Umbilical cord (tissue), 2 donors: Measurements from ENCODE around the gene FKBP14. TPM values are rescaled to one million over a fixed set of nuclear protein-coding genes. Genes with fewer than 3 reads are reported as not detected.
"Not testable (repeated sequence)": the region's sequence is repeated elsewhere in the genome, so short reads cannot be mapped to it uniquely, and the experiment has no call there.

Source experiments
- DNase-seq: peaks from one replicate; pipeline ENCODE4 v3.0.0-alpha.2; 2015; ENCODE audit warnings: low spot score
- total RNA-seq: library from RNA; depleted of rRNA; stranded (reverse); fragments of >200 nt; gene quantifications from one replicate; pipeline ENCODE4 v1.2.3, GENCODE V29; 2014; ENCODE audit warnings: low replicate concordance; ENCODE audit not compliant: insufficient read depth

FKBP14 gene
- total RNA-seq, 1 donor from 2014 or later: 55.4 TPM

DNA sequence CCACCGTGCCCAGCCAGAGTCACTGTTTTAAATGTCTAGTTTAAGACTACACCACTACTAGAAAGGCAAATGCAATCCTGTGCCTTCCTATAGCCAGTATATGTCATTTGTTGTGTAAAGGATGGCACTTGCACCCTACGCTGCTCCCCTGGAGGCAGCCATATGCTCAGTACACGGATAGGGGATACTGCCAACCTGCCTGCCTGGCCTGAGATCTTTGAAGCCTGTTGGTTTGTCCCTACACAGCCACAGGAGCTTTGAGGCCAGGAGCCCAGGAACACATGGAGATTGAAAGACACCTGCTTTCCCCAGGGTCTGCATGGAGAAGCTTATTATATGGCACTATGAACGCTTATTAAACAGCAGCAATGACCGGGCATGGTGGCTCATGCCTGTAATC lies 34.6 kb downstream of the FKBP14 start:
- no peak for DNase-seq

DNA sequence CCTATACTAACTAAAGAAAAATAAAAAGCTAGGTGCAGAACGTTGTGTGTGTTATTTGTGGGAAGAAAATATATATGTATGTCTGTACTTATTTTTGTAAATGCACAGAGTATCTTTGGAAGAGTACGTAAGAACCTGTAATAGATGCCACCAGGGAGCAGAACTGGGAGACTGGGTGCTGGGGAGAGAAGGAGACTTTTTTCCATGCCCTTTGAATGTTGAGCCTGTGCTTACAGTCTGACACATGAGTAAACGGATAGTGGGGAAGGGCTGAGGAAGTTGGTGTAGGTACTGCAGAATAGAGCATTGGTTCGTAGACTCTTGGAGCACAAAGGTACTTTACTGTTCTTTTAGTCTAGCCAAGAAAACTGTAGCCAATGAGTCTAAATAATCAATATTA lies 35.6 kb downstream of the FKBP14 start:
- no peak for DNase-seq

- peak; percentile 52 for DNase-seq
Observed at GRCh38 chr7:29989257-29989995, 37.1 kb downstream of the FKBP14 start, which contains the start of gene SCRN1. SCRN1 (minus strand) TSS chr7:29989801; CDS start chr7:29969067, 20,734 bp downstream.

DNA sequence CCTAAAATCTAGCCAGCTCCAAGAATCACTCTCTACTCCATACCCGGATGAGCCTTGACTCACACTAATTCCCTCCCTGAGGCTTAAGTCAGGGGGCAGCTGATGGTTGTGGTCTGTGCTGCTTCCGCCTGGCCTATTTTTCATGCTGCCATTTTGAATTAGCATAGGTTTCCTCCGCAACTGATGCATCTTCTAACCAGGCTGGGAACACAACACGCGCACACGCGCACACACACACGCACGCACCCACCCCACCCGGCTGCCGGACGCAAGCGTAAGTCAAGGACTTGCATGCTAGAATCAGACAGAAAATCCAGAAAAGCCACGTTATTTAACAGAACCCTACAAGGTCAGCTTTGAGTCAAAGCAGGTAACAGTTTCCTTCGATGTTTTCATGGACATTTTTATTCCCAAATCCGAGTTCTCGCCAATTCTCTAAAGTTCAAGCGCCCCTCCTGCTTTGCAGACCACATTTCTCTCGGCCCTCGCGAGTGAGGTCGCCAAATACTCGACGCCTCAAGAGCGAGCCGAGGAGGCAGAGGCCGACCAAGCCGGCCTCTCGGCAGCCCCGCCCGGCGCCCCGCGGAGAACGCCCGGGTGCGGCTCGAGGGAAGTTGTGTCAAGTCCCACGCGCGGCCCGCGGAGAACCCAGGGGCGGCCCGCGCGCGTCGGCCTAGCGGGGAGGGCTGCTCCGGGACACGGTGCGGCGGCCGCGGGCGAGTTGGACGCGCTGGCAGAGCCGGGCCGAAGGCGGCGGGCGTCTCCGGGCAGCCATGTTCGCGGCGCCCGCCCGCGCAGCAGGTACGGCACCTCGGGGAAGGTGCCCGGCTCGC lies 37.9 kb downstream of the FKBP14 start:
- peak; percentile 71 for DNase-seq

DNA sequence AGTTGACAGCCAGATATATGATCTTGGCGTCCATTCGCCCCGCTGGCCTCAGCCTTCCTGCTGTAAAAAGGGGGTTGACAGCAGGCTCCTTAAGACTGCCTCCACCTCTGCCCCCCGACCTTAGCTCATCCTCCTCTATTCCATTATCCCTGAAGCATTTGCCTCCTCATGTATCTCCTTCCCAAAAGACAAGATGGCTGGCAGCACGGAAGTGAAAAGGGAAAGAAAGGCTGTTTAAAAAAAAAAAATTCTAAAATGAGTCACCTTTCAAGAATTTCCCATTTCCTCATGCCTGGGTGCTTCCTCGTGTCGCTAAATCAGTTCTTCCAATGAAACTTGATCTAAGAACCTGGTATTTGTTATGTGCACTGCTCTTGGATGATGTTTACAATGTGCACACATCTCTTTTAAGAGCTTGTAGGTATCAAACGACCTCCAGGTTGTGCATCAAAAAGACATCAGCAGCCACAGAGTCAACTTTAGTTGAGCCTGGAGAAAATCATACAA lies 38.6 kb downstream of the FKBP14 start:
- DNase-seq: peak; percentile 79

GRCh38 chr7:29987083-29987482 lies 39.4 kb downstream of the FKBP14 start:
- no peak for DNase-seq

DNA sequence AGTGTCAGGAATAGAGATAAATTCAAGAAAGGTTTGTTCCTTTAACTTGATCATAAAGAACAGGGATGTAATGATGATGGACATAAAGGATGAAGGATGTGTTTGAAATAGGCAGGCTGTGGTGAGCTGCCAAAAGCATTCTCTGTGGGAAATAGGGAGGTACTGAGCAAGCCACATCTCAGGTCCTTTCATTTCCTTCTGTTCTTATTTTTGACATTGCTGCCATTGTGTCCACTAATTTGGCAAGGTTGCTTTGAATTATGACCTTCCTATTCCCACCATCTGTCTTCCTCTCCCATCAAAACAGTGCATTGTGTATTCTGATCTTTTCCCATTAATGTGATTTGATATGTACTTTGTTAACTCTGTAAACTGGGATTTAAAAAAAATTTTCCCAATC lies 46.4 kb downstream of the FKBP14 start:
- DNase-seq: no peak

DNA sequence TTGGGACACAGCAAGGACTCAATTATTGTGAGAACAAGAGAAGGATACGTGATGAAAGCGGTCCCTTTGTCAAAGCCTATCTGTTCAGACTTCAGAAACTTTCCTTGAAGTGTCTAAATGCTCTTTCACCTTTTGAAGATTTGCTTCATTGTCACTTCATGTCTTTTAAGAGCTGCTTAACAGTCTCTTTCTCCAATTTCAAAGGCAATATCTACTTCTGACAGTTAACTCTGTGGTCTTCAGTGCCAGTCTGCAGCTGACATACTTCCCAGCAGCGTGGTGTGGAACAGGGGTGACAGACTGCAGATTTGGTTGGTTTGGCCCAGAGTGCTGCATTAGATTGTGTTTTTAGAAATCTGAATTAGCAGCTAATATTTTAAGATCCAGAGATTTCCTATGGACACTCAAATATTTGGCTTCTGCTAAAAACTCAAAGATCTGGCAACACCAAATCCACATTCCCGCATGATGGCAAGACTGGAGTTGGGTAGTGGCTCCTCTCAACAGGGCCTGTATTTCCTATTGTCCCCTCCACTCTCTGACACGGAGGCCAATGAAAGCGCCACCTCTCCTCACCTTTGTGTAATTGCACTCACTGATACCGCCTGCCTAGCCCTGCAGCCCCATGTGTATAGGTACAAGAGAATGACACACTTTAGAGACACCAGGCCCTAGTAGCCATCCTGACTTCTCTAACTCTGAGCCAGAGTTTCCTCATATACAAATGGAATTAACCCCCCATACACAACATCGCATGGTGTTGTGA lies 48.4 kb downstream of the FKBP14 start:
- no peak for DNase-seq

DNA sequence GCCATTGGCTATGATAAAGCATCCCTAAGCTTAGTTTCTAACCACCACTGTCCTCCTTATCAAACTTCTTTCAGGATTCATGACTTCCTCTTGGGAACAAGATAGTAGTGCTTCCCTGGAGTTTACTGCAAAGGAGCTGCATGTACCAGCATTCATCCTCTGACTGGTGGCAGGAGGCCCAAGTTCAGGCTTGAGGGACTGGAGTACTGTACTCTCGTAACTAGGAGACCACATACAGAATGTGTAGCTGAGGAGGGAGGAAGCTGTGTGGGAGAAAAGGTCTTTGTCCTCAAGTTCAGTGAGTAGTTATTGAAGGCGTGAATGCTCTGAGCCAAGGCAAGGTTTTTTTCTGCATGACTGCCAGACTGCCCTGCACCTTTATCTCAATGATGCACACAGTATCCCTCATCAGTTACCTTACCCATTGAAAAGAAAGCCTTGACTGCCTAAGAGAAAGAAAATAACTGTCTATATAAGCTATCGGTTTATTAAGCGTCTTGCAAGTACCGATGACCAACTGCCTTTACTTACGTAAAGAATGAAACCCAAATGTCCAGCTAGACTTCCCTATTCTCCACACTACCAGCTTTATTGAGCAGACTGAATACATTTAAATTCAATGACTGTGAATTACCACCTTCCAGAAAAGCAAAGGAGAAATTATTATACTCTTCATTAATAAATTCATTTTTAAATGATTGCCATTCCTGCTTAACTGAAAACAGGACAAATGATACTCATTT lies 49.7 kb downstream of the FKBP14 start:
- peak; percentile 84 for DNase-seq

- DNase-seq: peak; percentile 56
Observed at GRCh38 chr7:29976266-29976665, 50.2 kb downstream of the FKBP14 start.

DNA sequence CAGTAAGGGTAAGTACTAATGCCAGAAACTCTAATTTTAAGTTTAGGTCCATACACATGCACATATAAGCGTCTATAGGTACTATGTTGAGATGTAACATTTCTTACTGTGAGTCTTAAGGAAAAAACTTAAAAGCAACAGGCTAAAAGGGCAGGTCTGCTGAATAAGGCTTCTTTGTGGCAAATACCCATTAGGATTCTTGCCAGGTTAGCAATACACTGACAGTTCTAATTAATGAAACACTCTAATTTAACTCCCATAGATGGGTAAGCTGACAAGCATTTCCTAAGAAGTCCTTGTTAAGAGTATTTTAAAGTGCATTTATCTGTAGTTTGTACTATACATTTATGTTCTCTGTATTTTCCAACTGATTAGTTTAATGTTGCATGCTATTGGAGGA lies 50.9 kb downstream of the FKBP14 start:
- no peak for DNase-seq

- no peak for DNase-seq
Observed at GRCh38 chr7:29974286-29974685, 52.2 kb downstream of the FKBP14 start.

GRCh38 chr7:29972315-29972669 lies 54.2 kb downstream of the FKBP14 start:
- no peak for DNase-seq

DNA sequence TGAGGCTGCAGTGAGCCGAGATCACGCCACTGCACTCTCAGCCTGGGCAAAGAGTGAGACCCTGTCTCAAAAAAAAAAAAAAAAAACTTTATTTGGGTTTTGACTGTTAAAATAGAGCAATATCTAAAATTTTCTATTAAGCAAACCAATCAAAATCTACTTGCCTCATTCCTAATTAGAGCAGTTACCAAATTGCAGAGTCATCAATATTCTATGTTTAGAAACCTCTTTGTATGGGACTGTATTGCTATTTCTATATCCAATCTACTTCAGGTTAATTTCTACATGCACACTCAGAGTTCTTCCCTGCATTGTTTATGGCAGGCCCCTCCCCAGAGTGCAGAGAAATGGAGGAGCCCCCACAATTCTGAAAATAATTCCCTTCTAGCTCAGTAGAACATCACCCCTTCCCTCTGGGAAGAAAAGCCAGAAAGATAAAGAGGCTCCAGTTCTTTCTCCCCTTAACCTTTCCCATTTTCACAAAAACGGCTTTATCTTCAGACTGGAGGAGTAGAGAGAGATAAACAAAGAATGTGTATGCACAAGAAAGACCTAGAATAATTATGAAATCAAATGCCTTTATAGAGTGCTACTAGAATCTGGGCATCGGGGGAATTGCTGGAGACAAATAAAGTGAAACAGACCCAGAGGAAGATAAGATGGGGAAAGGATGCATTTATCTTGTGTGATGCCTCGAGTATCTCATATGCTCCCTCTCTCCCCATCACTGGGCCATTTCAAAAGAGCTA lies 54.8 kb downstream of the FKBP14 start:
- DNase-seq: peak; percentile 10

GRCh38 chr7:29970158-29970557 lies 56.3 kb downstream of the FKBP14 start:
- no peak for DNase-seq

- no peak for DNase-seq
Observed at GRCh38 chr7:29969738-29970137, 56.8 kb downstream of the FKBP14 start.

DNA sequence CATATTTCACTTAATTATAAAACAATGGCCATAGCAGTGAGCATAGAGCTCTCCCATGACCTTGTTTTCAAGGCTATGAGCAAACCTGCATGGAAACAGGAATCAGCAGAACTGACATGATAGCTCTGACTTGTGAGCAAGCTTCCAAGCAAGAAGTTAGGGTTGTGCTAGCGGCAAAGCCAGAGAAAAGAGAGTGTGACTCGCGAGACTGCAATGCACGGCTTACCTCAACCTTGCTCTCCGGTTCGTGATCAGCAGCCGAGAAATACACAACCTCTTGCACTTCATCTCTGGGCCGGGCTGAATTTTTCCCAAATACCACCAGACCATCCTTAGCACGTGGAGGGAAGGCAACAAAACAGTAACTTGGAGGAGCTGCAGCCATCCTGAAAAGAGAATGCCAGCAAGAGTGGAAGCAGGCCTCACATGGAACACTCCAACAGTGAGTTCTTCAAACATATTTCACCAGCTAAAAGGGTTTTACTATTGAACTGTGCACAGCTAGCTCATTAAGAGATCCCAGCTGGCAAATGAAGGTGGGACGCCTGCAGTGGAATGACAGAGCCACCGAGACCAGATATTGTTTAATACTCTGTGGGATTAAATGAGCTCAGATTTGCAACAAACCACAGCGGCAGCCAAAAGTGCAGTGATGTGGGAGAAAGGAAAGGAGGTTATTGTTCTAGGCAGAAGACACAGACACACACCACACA lies 57.7 kb downstream of the FKBP14 start:
- DNase-seq: no peak

DNA sequence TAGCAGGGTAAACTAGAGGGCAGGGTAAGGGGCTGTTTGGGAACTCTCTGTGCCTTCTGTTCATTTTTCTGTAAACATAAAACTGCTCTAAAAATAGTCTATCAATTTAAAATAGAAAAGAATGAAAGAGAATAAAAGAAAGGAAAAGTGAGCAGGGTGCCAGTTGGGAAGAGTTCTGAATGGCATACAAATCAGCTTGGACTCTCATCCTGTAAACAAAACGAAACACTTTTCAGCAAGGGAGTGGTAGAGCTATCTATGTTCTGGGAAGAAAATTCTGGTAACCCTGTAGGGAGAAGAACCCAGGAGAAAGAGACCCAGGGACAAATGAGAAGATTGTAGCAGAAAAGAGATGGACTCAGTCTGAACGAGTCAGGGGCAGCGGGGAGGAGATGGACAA lies 61.5 kb downstream of the FKBP14 start:
- DNase-seq: no peak

- DNase-seq: no peak
Observed at GRCh38 chr7:29962035-29962434, 64.5 kb downstream of the FKBP14 start.

DNA sequence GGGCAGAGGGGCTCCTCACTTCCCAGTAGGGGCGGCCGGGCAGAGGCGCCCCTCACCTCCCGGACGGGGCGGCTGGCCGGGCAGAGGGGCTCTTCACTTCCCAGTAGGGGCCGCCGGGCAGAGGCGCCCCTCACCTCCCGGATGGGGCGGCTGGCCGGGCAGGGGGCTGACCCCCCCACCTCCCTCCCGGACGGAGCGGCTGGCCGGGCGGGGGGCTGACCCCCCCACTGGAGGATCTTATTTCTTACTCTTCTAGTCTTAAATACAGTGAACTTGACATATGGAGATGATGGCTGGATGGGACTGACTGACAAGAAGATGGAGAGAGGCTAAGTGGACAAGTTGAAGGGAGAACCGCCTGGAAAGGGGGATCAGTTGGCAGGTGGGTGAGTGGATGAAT lies 64.9 kb downstream of the FKBP14 start:
- DNase-seq: not testable (repeated sequence)
